ENCODE results near the gene HCAR2. TPM values are rescaled to one million over a fixed set of nuclear protein-coding genes. Genes with fewer than 3 reads are reported as not detected.

Gene HCAR2
- total RNA-seq, 4 donors from 2014 or later, result 13.8 to 25.8 (median 21.5) TPM

- Histone ChIP-seq H3K4me3 (no peak overlapping the region), H3K4me1 (no peaks in the 10 kb centered on the region), H3K27ac (no peak overlapping the region), H3K9me3 (no peaks in the 10 kb centered on the region), H3K27me3 (no peaks in the 10 kb centered on the region), H3K36me3 (no peaks in the 10 kb centered on the region)
- WGBS, result 83% methylated on average over 2 of the region's 2 CpGs
- TF ChIP-seq EP300 (IDR thresholded peaks at IDR 0.05), result no peak
- TF ChIP-seq POLR2AphosphoS5 (IDR thresholded peaks at IDR 0.05), result no peak
- no peak for TF ChIP-seq CTCF (IDR thresholded peaks at IDR 0.05)
- no peak for TF ChIP-seq POLR2A (IDR thresholded peaks at IDR 0.05)
- DNase-seq (ENCODE audit: low spot score in 2 of 2), result no peak
These were observed 34.9 kb downstream of the HCAR2 start for GRCh38 chr12:122668268-122668667.

GRCh38 chr12:122665759-122666158 lies 37.4 kb downstream of the HCAR2 start:
- Histone ChIP-seq H3K36me3 (no peaks in the 10 kb centered on the region), H3K4me1 (no peaks in the 10 kb centered on the region), H3K27me3 (no peaks in the 10 kb centered on the region), H3K9me3 (no peaks in the 10 kb centered on the region), H3K27ac (no peak overlapping the region), H3K4me3 (no peak overlapping the region)
- 95% methylated on average over 5 of the region's 5 CpGs for WGBS
- no peak for DNase-seq (ENCODE audit: low spot score in 2 of 2)
- TF ChIP-seq EP300 (IDR thresholded peaks at IDR 0.05) (no peak), POLR2A (IDR thresholded peaks at IDR 0.05) (no peak), CTCF (IDR thresholded peaks at IDR 0.05) (no peak), POLR2AphosphoS5 (IDR thresholded peaks at IDR 0.05) (no peak)

GRCh38 chr12:122665349-122665748 lies 37.8 kb downstream of the HCAR2 start:
- Histone ChIP-seq H3K36me3 (no peaks in the 10 kb centered on the region), H3K4me1 (no peaks in the 10 kb centered on the region), H3K27me3 (no peaks in the 10 kb centered on the region), H3K9me3 (no peaks in the 10 kb centered on the region), H3K27ac (no peak overlapping the region), H3K4me3 (no peak overlapping the region)
- no peak for DNase-seq (ENCODE audit: low spot score in 2 of 2)
- WGBS, result 93% methylated on average over 8 of the region's 8 CpGs
- TF ChIP-seq CTCF (IDR thresholded peaks at IDR 0.05) (no peak), EP300 (IDR thresholded peaks at IDR 0.05) (no peak)

GRCh38 chr12:122661938-122662337 lies 41.2 kb downstream of the HCAR2 start:
- Histone ChIP-seq H3K9me3 (no peaks in the 10 kb centered on the region), H3K27ac (no peak overlapping the region), H3K36me3 (no peaks in the 10 kb centered on the region), H3K27me3 (no peaks in the 10 kb centered on the region), H3K4me1 (no peaks in the 10 kb centered on the region), H3K4me3 (no peak overlapping the region)
- WGBS, result 90% methylated on average over 3 of the region's 3 CpGs
- no peak for DNase-seq (ENCODE audit: low spot score in 2 of 2)
- TF ChIP-seq POLR2AphosphoS5 (IDR thresholded peaks at IDR 0.05) (no peak), POLR2A (IDR thresholded peaks at IDR 0.05) (no peak), EP300 (IDR thresholded peaks at IDR 0.05) (no peak), CTCF (IDR thresholded peaks at IDR 0.05) (no peak)

GRCh38 chr12:122661246-122661645 lies 41.9 kb downstream of the HCAR2 start:
- H3K4me1 ChIP-seq, result peaks cover 7% of the 10 kb centered on the region
- H3K36me3 ChIP-seq, result no peaks in the 10 kb centered on the region
- no peaks in the 10 kb centered on the region for H3K9me3 ChIP-seq
- no peak for TF ChIP-seq POLR2AphosphoS5 (IDR thresholded peaks at IDR 0.05)
- DNase-seq (ENCODE audit: low spot score in 2 of 2), result no peak
- H3K4me3 ChIP-seq, result no peak overlapping the region
- H3K27ac ChIP-seq, result no peak overlapping the region
- no peaks in the 10 kb centered on the region for H3K27me3 ChIP-seq
- 84% methylated on average over 11 of the region's 16 CpGs for WGBS

- no peak for DNase-seq (ENCODE audit: low spot score in 2 of 2)
- H3K27me3 ChIP-seq, result no peaks in the 10 kb centered on the region
- no peak overlapping the region for H3K27ac ChIP-seq
- peaks cover 18% of the 10 kb centered on the region for H3K4me1 ChIP-seq
- H3K36me3 ChIP-seq, result no peaks in the 10 kb centered on the region
- WGBS, result 87% methylated on average over 6 of the region's 6 CpGs
- H3K4me3 ChIP-seq, result no peak overlapping the region
- H3K9me3 ChIP-seq, result no peaks in the 10 kb centered on the region
- TF ChIP-seq CTCF (IDR thresholded peaks at IDR 0.05), result no peak
These were observed 43.6 kb downstream of the HCAR2 start for GRCh38 chr12:122659579-122659978.
